Occipital lobe (tissue), 2 donors: Measurements from ENCODE around the gene DOCK9. TPM values are rescaled to one million over a fixed set of nuclear protein-coding genes. Genes with fewer than 3 reads are reported as not detected.
"Not testable (repeated sequence)": the region's sequence is repeated elsewhere in the genome, so short reads cannot be mapped to it uniquely, and the experiment has no call there.

Source experiments
- DNase-seq: peaks from one replicate; lab custom pipeline; 2025; lab: John Stamatoyannopoulos, UW
- total RNA-seq: library from RNA; depleted of rRNA; stranded (reverse); fragments of >200 nt; gene quantifications from one replicate; pipeline ENCODE4 v1.2.3, GENCODE V29; 2014

DOCK9 gene
- total RNA-seq, 1 donor from 2014 or later: 200 TPM

DNA sequence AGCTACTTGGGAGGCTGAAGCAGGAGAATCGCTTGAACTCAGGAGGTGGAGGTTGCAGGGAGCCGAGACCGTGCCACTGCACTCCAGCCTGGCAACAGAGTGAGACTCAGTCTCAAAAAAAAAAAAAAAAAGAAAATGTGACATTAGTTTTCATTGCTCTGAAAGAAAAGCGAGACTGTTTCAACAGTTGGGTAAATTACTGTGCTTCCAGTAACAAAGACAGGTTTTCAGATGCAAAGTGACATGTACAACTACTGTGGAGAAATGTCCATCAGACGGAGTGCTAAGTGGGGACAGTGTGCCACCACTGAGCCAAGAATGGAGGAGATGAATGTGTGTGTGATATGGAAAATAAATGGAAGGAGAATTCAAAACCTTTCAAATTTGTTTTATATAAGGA is 201.2 kb downstream of the DOCK9 start:
- no peak for DNase-seq

GRCh38 chr13:98775844-98776598 is 201.8 kb downstream of the DOCK9 start:
- no peak for DNase-seq

DNA sequence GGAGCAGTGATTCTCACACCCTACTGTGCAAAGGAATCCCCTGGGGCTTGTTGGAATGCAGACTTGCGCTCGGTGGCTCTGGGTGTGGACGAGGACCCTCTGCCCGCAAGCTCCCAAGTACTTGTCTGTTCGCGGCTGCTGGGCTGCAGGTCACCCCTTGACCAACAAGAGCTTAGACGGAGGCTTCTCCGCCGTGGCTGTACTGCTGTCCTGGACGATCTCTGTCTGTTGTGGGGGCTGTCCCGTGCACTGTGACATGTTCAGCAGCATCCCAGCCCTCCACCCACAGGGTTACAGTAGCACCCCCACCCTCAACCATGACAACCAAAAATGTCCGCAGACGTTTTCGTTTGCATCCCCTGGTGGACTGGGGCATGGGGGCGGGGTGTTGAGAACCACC is 202.5 kb downstream of the DOCK9 start:
- no peak for DNase-seq

GRCh38 chr13:98774776-98775175 is 203.1 kb downstream of the DOCK9 start:
- no peak for DNase-seq

DNA sequence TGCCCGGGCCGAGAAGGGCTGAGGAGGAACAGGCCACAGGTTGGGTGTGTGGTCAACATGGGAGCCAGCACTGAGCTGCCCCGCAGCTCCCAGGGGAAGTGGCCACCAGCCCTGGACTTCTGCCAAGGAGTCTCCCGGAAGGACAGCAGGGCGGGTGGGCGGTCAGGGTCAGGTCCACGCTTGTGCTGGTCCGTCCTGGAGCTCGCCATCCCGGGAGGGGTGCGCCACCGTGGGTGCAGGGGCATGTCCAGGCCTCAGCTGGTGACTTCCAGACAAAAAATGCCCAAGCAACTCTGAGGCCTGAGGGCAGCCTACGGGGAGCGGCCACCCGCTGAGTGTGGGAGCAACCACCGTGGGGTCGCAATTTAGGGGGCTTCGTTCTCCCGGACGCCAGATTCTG is 203.9 kb downstream of the DOCK9 start:
- no peak for DNase-seq

- DNase-seq: no peak
Observed at GRCh38 chr13:98772794-98773452, 204.9 kb downstream of the DOCK9 start.

- DNase-seq: no peak
Observed at GRCh38 chr13:98771838-98772611, 205.8 kb downstream of the DOCK9 start.

GRCh38 chr13:98769736-98770135 is 208.1 kb downstream of the DOCK9 start:
- DNase-seq: no peak

DNA sequence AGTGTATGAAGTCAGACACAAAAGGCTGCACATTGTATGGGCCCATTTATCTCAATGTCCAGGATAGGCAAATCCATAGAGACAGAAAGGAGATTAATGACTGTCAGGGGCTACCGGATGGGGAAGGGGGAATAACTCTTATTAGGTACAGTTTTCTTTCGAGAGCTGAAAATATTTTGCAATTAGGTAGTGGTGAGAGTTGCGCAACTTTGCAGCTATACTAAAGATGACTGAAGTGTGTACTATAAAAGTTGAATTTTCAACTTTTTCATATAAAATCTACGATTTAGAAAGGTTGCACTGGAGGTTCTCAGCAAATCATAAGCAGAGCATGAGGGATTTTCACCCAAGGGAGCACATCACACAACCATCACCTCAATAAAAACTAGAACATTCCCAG is 209.3 kb downstream of the DOCK9 start:
- DNase-seq: no peak

- DNase-seq: no peak
Observed at GRCh38 chr13:98766697-98767096, 211.2 kb downstream of the DOCK9 start.

DNA sequence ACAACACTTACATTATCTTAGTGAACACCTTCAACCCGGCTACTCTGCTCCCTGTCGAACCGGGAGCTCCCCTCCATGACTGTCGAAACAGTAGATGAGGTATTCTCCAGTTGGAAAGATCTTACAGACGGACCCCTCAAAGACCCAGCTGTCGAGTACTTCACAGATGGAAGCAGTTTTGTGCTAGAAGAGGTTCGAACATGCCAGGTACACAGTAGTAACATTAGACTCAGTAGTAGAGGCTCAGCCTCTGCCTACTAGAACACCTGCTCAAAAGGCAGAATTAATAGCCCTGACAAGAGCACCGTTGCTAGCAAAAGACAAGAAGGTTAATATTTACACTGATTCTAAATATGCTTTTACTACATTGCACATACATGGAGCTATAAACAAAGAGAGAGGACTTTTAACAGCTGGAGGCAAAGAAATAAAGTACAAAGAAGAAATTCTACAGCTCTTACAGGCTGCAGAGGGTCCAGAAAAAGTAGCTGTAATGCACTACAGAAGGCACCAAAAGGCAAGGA is 211.8 kb downstream of the DOCK9 start:
- no peak for DNase-seq

- no peak for DNase-seq
Observed at GRCh38 chr13:98761986-98762616, 215.8 kb downstream of the DOCK9 start.

- no peak for DNase-seq
Observed at GRCh38 chr13:98761126-98761985, 216.5 kb downstream of the DOCK9 start.

- no peak for DNase-seq
Observed at GRCh38 chr13:98755729-98756128, 222.1 kb downstream of the DOCK9 start.

DNA sequence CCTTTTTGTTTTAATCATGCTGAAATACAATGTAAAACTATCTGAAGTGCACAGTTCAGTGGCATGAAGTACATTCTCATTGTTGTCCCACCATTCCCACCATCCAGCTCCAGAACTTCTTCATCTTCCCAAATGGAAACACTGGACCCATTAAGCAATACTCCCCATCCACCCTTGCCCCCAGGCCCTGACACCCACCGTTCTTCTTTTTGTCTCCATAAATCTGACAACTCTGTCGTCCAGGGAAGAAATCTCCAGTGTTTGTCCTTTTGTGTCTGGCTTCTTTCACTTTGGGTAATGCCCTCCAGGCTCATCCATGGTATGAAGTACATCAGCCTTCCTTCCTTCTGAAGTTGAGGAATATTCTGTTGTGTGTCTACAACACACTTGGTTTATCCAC is 222.7 kb downstream of the DOCK9 start:
- no peak for DNase-seq

DNA sequence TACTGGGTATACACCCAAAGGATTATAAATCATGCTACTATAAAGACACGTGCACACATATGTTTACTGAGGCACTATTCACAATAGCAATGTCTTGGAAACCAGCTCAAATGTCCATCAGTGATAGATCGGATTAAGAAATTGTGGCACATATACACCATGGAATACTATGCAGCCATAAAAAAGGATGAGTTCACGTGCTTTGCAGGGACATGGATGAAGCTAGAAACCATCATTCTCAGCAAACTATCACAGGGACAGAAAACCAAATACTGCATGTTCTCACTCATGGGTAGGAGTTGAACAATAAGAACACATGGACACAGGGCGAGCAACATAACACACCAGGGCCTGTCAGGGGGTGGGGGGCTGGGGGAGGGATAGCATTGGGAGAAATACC is 223.4 kb downstream of the DOCK9 start:
- DNase-seq: not testable (repeated sequence)

GRCh38 chr13:98752467-98753290 is 225.2 kb downstream of the DOCK9 start, which contains the start of gene SLC15A1:
SLC15A1 (minus strand) TSS chr13:98752672; CDS start chr13:98752598, 74 bp downstream.
- DNase-seq: no peak

DNA sequence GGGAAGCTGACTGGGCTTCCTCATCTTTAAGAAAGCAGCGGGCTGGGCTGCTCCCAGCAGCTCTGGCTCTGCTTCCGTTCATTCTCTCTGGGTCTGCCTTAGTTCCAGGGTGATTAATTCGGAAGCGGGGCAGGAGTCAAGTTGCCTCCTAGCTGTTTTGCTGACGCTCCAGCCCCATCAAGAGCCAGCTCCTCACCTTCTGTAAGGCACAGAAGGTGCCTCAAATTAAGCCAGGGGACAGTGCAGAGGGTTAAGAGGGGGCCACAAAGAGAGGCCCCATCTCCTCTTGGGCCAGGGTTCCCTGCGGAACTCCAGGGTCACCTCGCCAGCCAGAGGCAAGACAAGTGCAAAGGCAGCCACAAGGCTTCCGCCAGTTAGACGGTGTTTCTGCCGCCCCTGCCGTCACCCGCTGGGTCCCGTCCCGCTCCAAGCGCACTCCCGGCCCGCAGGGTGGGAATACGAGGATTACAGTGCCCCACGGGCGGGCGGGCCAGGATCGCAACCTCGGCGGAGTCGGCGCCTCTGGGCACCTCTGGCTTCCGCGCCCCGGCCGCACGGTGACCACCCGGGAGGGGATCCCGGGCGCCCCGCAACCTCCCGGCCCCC is 225.9 kb downstream of the DOCK9 start:
- no peak for DNase-seq

GRCh38 chr13:98751367-98751782 is 226.5 kb downstream of the DOCK9 start:
- no peak for DNase-seq
